Measurements from ENCODE around the gene SETD7. TPM values are rescaled to one million over a fixed set of nuclear protein-coding genes. Genes with fewer than 3 reads are reported as not detected.

Gene SETD7
- 10 to 100 TPM; 38.9 to 80.6 (median 59.3) TPM for total RNA-seq

DNA sequence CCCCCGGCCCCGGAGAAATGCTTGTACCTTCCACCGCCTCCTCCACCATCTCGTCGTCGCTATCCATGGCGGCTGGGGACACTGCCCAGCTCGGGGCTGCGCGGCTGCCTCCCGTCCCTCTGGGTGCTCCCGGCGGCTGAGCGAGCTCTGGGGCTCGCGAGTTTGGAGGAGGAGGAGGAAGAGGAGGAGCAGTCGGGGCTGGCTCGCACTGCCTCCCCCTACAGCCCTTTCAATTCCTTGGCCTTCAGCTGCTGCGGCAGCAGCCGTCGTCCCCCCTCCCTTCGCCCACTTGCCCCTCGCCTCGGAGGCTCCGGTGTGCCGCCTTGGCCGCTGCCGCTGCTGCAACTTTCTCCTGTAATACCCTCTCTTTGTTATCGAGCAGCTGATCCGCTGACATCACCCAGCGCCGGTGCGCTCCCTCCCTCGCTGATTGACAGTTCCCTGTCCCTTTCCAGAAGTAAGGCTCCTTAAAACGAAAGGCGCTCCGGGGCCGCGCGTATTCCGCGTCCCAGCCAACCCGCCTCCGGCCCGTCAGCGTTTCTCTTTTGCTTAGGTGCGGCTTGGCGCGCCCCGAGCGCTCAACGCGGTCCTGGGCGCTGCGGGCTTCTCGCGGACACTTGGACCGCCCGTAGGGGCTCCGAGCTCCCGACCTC is at the start of gene SETD7:
Gene SETD7 (minus strand): TSS at position 149 of the 653 bp plus-strand sequence. CDS start 82 bp downstream, at position 67.
- H3K9me3 ChIP-seq: no peaks in the 10 kb centered on the region
- no peaks in the 10 kb centered on the region for H3K36me3 ChIP-seq
- peak; percentile 77 to 80 for DNase-seq
- H3K4me1 ChIP-seq: peaks cover 0 to 13% of the 10 kb centered on the region in 2 donors
- intact Hi-C loops (cut with DNase I; ENCODE audit: low total_unique reads): loop anchor here (10.0 kb wide), 1 partner anchor 101 kb away; the partner anchor contains the start of gene RAB33B
- H3K27ac ChIP-seq: peak within 1 kb of the TSS; percentile 98
- peak within 1 kb of the TSS; percentile 74 to 78 for H3K4me3 ChIP-seq
- TF ChIP-seq, protein P1, sequence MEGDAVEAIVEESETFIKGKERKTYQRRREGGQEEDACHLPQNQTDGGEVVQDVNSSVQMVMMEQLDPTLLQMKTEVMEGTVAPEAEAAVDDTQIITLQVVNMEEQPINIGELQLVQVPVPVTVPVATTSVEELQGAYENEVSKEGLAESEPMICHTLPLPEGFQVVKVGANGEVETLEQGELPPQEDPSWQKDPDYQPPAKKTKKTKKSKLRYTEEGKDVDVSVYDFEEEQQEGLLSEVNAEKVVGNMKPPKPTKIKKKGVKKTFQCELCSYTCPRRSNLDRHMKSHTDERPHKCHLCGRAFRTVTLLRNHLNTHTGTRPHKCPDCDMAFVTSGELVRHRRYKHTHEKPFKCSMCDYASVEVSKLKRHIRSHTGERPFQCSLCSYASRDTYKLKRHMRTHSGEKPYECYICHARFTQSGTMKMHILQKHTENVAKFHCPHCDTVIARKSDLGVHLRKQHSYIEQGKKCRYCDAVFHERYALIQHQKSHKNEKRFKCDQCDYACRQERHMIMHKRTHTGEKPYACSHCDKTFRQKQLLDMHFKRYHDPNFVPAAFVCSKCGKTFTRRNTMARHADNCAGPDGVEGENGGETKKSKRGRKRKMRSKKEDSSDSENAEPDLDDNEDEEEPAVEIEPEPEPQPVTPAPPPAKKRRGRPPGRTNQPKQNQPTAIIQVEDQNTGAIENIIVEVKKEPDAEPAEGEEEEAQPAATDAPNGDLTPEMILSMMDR (IDR thresholded peaks at IDR 0.05): no peak
- peak; percentile 62 to 82 for TF ChIP-seq POLR2A (IDR thresholded peaks at IDR 0.05)
- no peaks in the 10 kb centered on the region for H3K27me3 ChIP-seq

- DNase-seq: no peak
- Histone ChIP-seq H3K9me3 (no peaks in the 10 kb centered on the region), H3K36me3 (no peaks in the 10 kb centered on the region), H3K27me3 (no peaks in the 10 kb centered on the region), H3K27ac (no peak overlapping the region), H3K4me3 (no peak overlapping the region), H3K4me1 (peaks cover 0 to 5% of the 10 kb centered on the region in 2 donors)
- intact Hi-C loops (cut with DNase I; ENCODE audit: low total_unique reads): no loop called here
- no peak for TF ChIP-seq POLR2A (IDR thresholded peaks at IDR 0.05)
- TF ChIP-seq, protein P1 (IDR thresholded peaks at IDR 0.05): no peak
Observed at GRCh38 chr4:139605516-139605915, 49.5 kb upstream of the SETD7 start.

- DNase-seq: peak in 1 of 2 donors; percentile 47
- H3K4me3 ChIP-seq: no peak overlapping the region
- peaks cover 0 to 5% of the 10 kb centered on the region in 2 donors for H3K4me1 ChIP-seq
- H3K27me3 ChIP-seq: no peaks in the 10 kb centered on the region
- no peak overlapping the region for H3K27ac ChIP-seq
- no peaks in the 10 kb centered on the region for H3K36me3 ChIP-seq
- no peaks in the 10 kb centered on the region for H3K9me3 ChIP-seq
- intact Hi-C loops (cut with DNase I; ENCODE audit: low total_unique reads): no loop called here
- TF ChIP-seq, protein P1 (IDR thresholded peaks at IDR 0.05): peak; percentile 56 to 70 (median 65)
- no peak for TF ChIP-seq POLR2A (IDR thresholded peaks at IDR 0.05)
Observed at GRCh38 chr4:139603576-139604410, 47.8 kb upstream of the SETD7 start.

DNA sequence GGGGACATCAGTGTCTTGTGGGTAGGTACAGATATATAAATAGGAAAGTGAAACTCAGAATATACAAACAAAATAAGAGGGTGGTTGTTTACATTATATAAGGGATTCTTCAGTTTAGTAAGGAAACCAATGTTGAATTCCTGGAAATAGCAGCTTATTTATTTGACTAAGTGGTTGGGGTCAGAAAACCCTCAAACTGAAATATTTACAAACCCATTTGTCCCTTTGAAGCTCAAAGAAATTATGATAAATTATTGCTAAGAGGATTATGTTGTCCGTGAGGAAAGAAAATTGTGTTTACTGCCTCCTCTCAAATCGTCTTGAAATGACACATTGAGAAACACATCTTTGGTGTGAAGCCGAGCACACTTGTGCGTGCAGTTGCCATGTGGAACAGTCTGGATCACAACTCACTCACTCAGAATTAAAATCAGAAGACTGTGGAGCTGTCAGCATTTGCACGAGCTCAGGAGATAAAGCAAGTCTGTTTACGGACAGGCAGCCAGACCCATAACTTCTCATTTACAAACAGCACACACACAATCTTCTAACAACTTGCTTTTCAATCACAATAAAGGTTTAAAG is 46.8 kb upstream of the SETD7 start:
- TF ChIP-seq, protein P1 (IDR thresholded peaks at IDR 0.05): no peak
- no peak for TF ChIP-seq POLR2A (IDR thresholded peaks at IDR 0.05)
- H3K4me1 ChIP-seq: peaks cover 0 to 5% of the 10 kb centered on the region in 2 donors
- intact Hi-C loops (cut with DNase I; ENCODE audit: low total_unique reads): no loop called here

More for the DNA sequence above, 46.8 kb upstream of the SETD7 start:
- H3K27ac ChIP-seq: no peak overlapping the region
- H3K27me3 ChIP-seq: no peaks in the 10 kb centered on the region
- no peak overlapping the region for H3K4me3 ChIP-seq
- no peaks in the 10 kb centered on the region for H3K36me3 ChIP-seq
- no peak for DNase-seq
- H3K9me3 ChIP-seq: no peaks in the 10 kb centered on the region
